Natural killer cell (primary cell): ENCODE measurements around the gene S100A4. TPM values are rescaled to one million over a fixed set of nuclear protein-coding genes. Genes with fewer than 3 reads are reported as not detected.

Experiments used
- ATAC-seq, 3 donors: fragments of 150-1000 bp in 2 of 3; fragments of 200-7000 bp in 1 of 3; cut with Tn5 transposase; 1 replicate in 1 of 3; 2 replicates in 2 of 3; pipeline ENCODE4 v1.10.0; 2021; ENCODE audit warnings: mild to moderate bottlenecking in 2 of 3, moderate library complexity in 2 of 3
- DNase-seq, 2 donors: peaks; one replicate each; pipeline versions ENCODE4 v3.0.0 to v3.0.0-alpha.2; 2013 to 2021; ENCODE audit warnings: mixed read lengths in 1 of 2
- H3K27ac ChIP-seq: one replicate; pipeline ENCODE4 v1.5.1; 2013; ENCODE audit warnings: mild to moderate bottlenecking, low read length
- H3K27me3 ChIP-seq: one replicate; pipeline ENCODE4 v1.6.1; 2013; ENCODE audit warnings: low read length; ENCODE audit not compliant: control insufficient read depth, insufficient read depth
- H3K36me3 ChIP-seq: one replicate; pipeline ENCODE4 v1.6.1; 2013; ENCODE audit warnings: low read length; ENCODE audit not compliant: control insufficient read depth, insufficient read depth
- H3K4me1 ChIP-seq: one replicate; pipeline ENCODE4 v1.6.1; 2013; ENCODE audit warnings: low read length; ENCODE audit not compliant: control insufficient read depth, insufficient read depth
- H3K4me3 ChIP-seq: one replicate; pipeline ENCODE4 v1.5.1; 2013; ENCODE audit warnings: low read length
- H3K9me3 ChIP-seq: one replicate; pipeline ENCODE4 v1.6.1; 2013; ENCODE audit warnings: low read length; ENCODE audit not compliant: control insufficient read depth, insufficient read depth
- H3K27ac Mint-ChIP-seq, 2 donors: one replicate each; pipeline ENCODE4 v1.8.0; 2022; ENCODE audit warnings: mild to moderate bottlenecking in 2 of 2, mixed read lengths in 2 of 2, moderate library complexity in 1 of 2
- H3K27me3 Mint-ChIP-seq, 2 donors: one replicate each; pipeline ENCODE4 v1.8.0; 2022; ENCODE audit warnings: low read depth in 2 of 2, mixed read lengths in 2 of 2
- H3K36me3 Mint-ChIP-seq: one replicate; pipeline ENCODE4 v1.8.0; 2022; ENCODE audit warnings: mixed read lengths
- H3K4me1 Mint-ChIP-seq, 2 donors: one replicate each; pipeline ENCODE4 v1.8.0; 2022; ENCODE audit warnings: mixed read lengths in 2 of 2
- H3K4me3 Mint-ChIP-seq: one replicate; pipeline ENCODE4 v1.8.0; 2022; ENCODE audit warnings: mild to moderate bottlenecking, moderate library complexity, mixed read lengths
- H3K9me3 Mint-ChIP-seq, 2 donors: one replicate each; pipeline ENCODE4 v1.8.0; 2022; ENCODE audit warnings: mixed read lengths in 2 of 2
- WGBS: methylation state at CpG from one replicate; pipeline ENCODE4 v1.1.7; 2013; ENCODE audit warnings: missing lambda C conversion rate; ENCODE audit not compliant: insufficient coverage; 5-methylcytosine and 5-hydroxymethylcytosine counted together
- intact Hi-C: fragments of 100-400 bp; cut with micrococcal nuclease; formaldehyde crosslinking; loops from one replicate; pipeline ENCODE4 v1.14.2; 2022
- total RNA-seq, 4 donors: library from RNA; stranded (reverse); fragments of 120-200 nt in 1 of 4; gene quantifications; one replicate each; pipeline versions ENCODE4 v1.2.3 to v1.2.4, GENCODE V29; 2013 to 2022
- TF ChIP-seq, protein P1 (sequence below): fragments of 200-600 bp; IDR thresholded peaks from one replicate; pipeline ENCODE4 v1.8.0; 2022; ENCODE audit warnings: antibody characterized with exemption

Gene S100A4
- total RNA-seq, 3 donors from 2014 or later (not counting 1 experiment from before 2014, with no cell fraction given), result 509 to 689 (median 597) TPM

DNA sequence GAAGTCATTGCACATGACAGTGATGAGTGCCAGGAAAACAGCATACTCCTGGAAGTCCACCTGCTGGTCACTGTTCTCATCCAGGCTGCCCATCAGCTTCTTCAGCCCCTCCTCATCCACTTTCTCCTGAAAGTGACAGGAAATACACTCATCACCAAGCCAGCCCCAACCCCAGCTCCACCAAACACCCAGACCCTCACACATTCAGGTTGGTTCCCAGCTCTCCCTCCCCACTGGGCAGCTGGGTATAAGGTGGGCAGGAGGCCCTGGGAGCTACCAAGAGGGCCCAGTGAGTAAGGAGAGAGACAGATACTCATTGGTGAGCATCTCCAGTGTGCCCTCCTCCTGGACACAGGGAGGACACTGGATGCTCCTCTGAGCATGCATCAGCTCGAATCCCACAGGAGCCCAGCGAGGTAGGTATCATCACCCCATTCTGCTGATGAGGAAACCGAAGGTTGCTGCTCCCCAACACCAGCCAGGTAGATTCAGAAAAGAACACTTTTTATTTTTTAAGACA is 15.9 kb upstream of the S100A4 start:
- WGBS, result 94% methylated on average over 3 of the region's 3 CpGs
- H3K36me3 ChIP-seq, result no peaks in the 10 kb centered on the region

DNA sequence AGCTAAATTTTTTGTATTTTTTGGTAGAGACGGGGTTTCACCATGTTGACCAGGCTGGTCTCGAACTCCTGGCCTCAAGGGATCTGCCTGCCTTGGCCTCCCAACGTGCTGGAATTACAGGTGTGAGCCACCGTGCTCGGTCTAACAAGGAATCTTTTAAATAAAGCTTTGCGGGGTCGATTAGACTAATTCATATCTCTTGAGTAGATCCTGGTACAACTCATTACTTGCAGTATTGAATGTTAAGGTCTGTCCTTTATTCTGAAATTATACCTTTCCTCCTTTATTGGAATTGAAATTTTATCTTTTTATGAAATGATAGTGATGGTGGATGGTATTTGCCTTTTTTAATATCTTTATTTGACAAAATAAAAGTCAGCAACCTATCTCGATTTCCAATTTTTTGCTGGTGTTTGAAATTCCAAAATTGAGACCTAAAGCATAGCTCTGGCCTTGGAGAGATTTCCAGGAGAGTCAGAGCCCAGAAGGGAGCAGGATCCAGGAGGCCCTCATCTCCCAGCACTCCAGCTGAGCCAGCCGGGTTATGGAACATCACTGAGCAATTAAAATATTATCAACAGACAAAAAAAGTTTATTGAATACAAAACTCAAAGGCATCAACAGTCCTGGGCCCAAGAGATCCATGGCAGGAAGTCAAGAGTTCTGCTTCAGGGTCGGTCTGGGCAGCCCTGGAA is 15.3 kb upstream of the S100A4 start:
- Mint-ChIP-seq H3K4me3 (no peak overlapping the region), H3K36me3 (no peaks in the 10 kb centered on the region)
- 96% methylated on average over 10 of the region's 10 CpGs for whole genome bisulfite sequencing

More for the DNA sequence above, 15.9 kb upstream of the S100A4 start:
- H3K27me3 ChIP-seq, result no peaks in the 10 kb centered on the region
- Mint-ChIP-seq H3K27me3 (no peaks in the 10 kb centered on the region), H3K4me1 (peaks cover 8 to 15% of the 10 kb centered on the region in 2 donors), H3K27ac (no peak overlapping the region), H3K9me3 (no peaks in the 10 kb centered on the region), H3K4me3 (no peak overlapping the region), H3K36me3 (no peaks in the 10 kb centered on the region)
- peaks cover 14% of the 10 kb centered on the region for H3K4me1 ChIP-seq
- no peak overlapping the region for H3K4me3 ChIP-seq
- intact Hi-C loops, result no loop called here
- ATAC-seq (no peak), DNase-seq (no peak)
- no peaks in the 10 kb centered on the region for H3K9me3 ChIP-seq
- TF ChIP-seq, protein P1, sequence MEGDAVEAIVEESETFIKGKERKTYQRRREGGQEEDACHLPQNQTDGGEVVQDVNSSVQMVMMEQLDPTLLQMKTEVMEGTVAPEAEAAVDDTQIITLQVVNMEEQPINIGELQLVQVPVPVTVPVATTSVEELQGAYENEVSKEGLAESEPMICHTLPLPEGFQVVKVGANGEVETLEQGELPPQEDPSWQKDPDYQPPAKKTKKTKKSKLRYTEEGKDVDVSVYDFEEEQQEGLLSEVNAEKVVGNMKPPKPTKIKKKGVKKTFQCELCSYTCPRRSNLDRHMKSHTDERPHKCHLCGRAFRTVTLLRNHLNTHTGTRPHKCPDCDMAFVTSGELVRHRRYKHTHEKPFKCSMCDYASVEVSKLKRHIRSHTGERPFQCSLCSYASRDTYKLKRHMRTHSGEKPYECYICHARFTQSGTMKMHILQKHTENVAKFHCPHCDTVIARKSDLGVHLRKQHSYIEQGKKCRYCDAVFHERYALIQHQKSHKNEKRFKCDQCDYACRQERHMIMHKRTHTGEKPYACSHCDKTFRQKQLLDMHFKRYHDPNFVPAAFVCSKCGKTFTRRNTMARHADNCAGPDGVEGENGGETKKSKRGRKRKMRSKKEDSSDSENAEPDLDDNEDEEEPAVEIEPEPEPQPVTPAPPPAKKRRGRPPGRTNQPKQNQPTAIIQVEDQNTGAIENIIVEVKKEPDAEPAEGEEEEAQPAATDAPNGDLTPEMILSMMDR, result no peak
- H3K27ac ChIP-seq, result no peak overlapping the region

DNA sequence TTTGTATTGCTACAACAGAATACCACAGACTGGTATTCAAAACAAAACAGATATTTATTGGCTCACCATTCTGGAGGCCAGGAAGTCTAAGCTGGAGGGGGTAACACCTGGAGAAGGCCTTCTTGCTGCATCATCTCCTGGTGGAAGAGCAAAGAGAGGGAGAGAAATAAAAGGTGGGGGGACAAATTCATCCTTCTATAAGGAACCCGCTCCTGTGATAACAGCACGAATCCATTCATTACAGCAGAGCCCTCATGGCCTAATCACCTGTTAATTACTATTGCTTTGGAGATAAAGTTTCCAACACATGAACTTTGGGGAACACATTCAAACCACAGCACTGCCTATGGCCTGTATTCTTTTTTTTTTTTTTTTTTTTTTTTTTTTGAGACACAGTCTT is 14.6 kb upstream of the S100A4 start:
- Mint-ChIP-seq H3K4me1 (peaks cover 0 to 2% of the 10 kb centered on the region in 2 donors), H3K4me3 (no peak overlapping the region), H3K36me3 (no peaks in the 10 kb centered on the region), H3K27me3 (no peaks in the 10 kb centered on the region), H3K27ac (no peak overlapping the region), H3K9me3 (no peaks in the 10 kb centered on the region)
- H3K36me3 ChIP-seq, result no peaks in the 10 kb centered on the region
- peaks cover 1% of the 10 kb centered on the region for H3K4me1 ChIP-seq
- TF ChIP-seq, protein P1, result no peak
- ATAC-seq (no peak), DNase-seq (no peak)
- WGBS, result no CpG with 5 or more reads among the region's 2 CpGs
- no peak overlapping the region for H3K4me3 ChIP-seq
- H3K9me3 ChIP-seq, result no peaks in the 10 kb centered on the region
- intact Hi-C loops, result no loop called here
- H3K27ac ChIP-seq, result no peak overlapping the region
- no peaks in the 10 kb centered on the region for H3K27me3 ChIP-seq

More for the DNA sequence above, 15.3 kb upstream of the S100A4 start:
- Mint-ChIP-seq H3K27ac (no peak overlapping the region), H3K9me3 (no peaks in the 10 kb centered on the region), H3K4me1 (peaks cover 4 to 9% of the 10 kb centered on the region in 2 donors), H3K27me3 (no peaks in the 10 kb centered on the region)
- TF ChIP-seq, protein P1, result no peak
- no peak overlapping the region for H3K4me3 ChIP-seq
- DNase-seq, result no peak
- intact Hi-C loops, result no loop called here
- H3K9me3 ChIP-seq, result no peaks in the 10 kb centered on the region
- no peaks in the 10 kb centered on the region for H3K27me3 ChIP-seq
- peaks cover 8% of the 10 kb centered on the region for H3K4me1 ChIP-seq
- no peak for ATAC-seq
- no peaks in the 10 kb centered on the region for H3K36me3 ChIP-seq
- H3K27ac ChIP-seq, result no peak overlapping the region
